SKM-1 treated with dmso at 0.1 percent for 144 hours (cell line): ENCODE data around the gene VEGFD.
"Not testable (repeated sequence)": the region's sequence is repeated elsewhere in the genome, so short reads cannot be mapped to it uniquely, and the experiment has no call there.

Source experiments
- DNase-seq: peaks from one replicate; lab custom pipeline; 2025; ENCODE audit not compliant: unreplicated experiment; lab: John Stamatoyannopoulos, UW

VEGFD gene

GRCh38 chrX:15314472-15314871, 69.7 kb downstream of the VEGFD start:
- no peak for DNase-seq

- no peak for DNase-seq
These were observed 73.1 kb downstream of the VEGFD start for GRCh38 chrX:15311119-15311518.

GRCh38 chrX:15310117-15310516, 74.1 kb downstream of the VEGFD start:
- no peak for DNase-seq

- DNase-seq, result not testable (repeated sequence)
These were observed 78.3 kb downstream of the VEGFD start for GRCh38 chrX:15305899-15306298.

GRCh38 chrX:15301924-15302323, 82.3 kb downstream of the VEGFD start:
- peak; percentile 59 for DNase-seq

- DNase-seq, result no peak
These were observed 84.0 kb downstream of the VEGFD start for GRCh38 chrX:15299941-15300851.

GRCh38 chrX:15298780-15299179, 85.4 kb downstream of the VEGFD start:
- DNase-seq, result no peak

- no peak for DNase-seq
These were observed 86.0 kb downstream of the VEGFD start for GRCh38 chrX:15298201-15298600.
